HCT116 (cell line): ENCODE data around the gene BRMS1L. TPM values are rescaled to one million over a fixed set of nuclear protein-coding genes. Genes with fewer than 3 reads are reported as not detected.

Source experiments
- ATAC-seq: fragments of 200-7000 bp; cut with Tn5 transposase; 2 replicates; pipeline ENCODE4 v1.9.1; 2020; ENCODE audit warnings: mild to moderate bottlenecking, moderate library complexity
- BruUV-seq: library from RNA; stranded (reverse); fragments of 400-500 nt; replicated peaks from 2 replicates; lab custom pipeline; 2021; lab: Mats Ljungman, UMichigan
- CTCF ChIA-PET: fragments of 300-600 bp; sonication (Branson Sonifier 250); formaldehyde crosslinking; loops from one replicate; lab custom pipeline; 2021; ENCODE audit warnings: antibody characterized with exemption; lab: Charles Lee
- POLR2A ChIA-PET: fragments of 300-600, 350-600 bp; sonication (Branson Sonifier 250); formaldehyde crosslinking; loops from one replicate; lab custom pipeline; 2021; ENCODE audit warnings: antibody characterized with exemption; lab: Charles Lee
- RAD21 ChIA-PET, 2 experiments: fragments of 300-600 bp; sonication (Branson Sonifier 250); formaldehyde crosslinking; loops; one replicate each; lab custom pipeline; 2023; ENCODE audit warnings: low total read pairs in 2 of 2; ENCODE audit not compliant: uncharacterized antibody in 2 of 2, unreplicated experiment in 2 of 2, low non-redundant PET in 1 of 2; lab: Charles Lee
- DNase-seq: peaks from one replicate; pipeline ENCODE4 v3.0.0-alpha.2; 2010; ENCODE audit warnings: low read depth, low spot score
- H2AFZ ChIP-seq: fragments of 200-600 bp; shearing (Covaris generic), sonication (generic); 2 replicates; pipeline ENCODE4 v1.6.1; 2017; ENCODE audit warnings: low read depth, mixed run types, mixed read lengths, antibody characterized with exemption, low read length; ENCODE audit not compliant: poor library complexity, severe bottlenecking
- H3K27ac ChIP-seq: 2 replicates; pipeline ENCODE4 v1.5.1; 2012; ENCODE audit warnings: low read depth, low read length
- H3K27me3 ChIP-seq: fragments of 200-600 bp; sonication (generic); 2 replicates; pipeline ENCODE4 v1.6.1; 2016; ENCODE audit warnings: mixed run types, low read length, mixed read lengths; ENCODE audit not compliant: insufficient read depth
- H3K36me3 ChIP-seq, 2 experiments: fragments of 200-500 bp in 1 of 2; fragments of 200-600 bp in 1 of 2; sonication (Bioruptor generic) in 1 of 2; sonication (generic) in 1 of 2; 2 replicates each; pipeline versions ENCODE4 v1.5.1 to v1.6.1; 2014 to 2016; ENCODE audit warnings: low read length in 2 of 2, inconsistent platforms in 1 of 2, mixed read lengths in 1 of 2, mixed run types in 1 of 2; ENCODE audit not compliant: insufficient read depth in 2 of 2, control insufficient read depth in 1 of 2
- H3K4me1 ChIP-seq, 2 experiments: fragments of 200-600 bp in 1 of 2; sonication (generic) in 1 of 2; 2 replicates each; pipeline versions ENCODE4 v1.5.1 to v1.6.1; 2012 to 2017; ENCODE audit warnings: low read length in 2 of 2, inconsistent platforms in 1 of 2, mild to moderate bottlenecking in 1 of 2, mixed read lengths in 1 of 2, mixed run types in 1 of 2, moderate library complexity in 1 of 2; ENCODE audit not compliant: insufficient read depth in 2 of 2, control insufficient read depth in 1 of 2
- H3K4me2 ChIP-seq: fragments of 200-600 bp; sonication (generic); 2 replicates; pipeline ENCODE4 v1.6.1; 2017; ENCODE audit warnings: mixed run types, low read length, mixed read lengths
- H3K4me3 ChIP-seq, 2 experiments: fragments of 200-600 bp in 1 of 2; sonication (generic) in 1 of 2; replicated peaks in 1 of 2; 2 replicates each; pipeline ENCODE4 v1.5.1; 2011 to 2016; ENCODE audit warnings: low read length in 2 of 2, control low read depth in 1 of 2, low read depth in 1 of 2, mild to moderate bottlenecking in 1 of 2, mixed read lengths in 1 of 2, mixed run types in 1 of 2
- H3K79me2 ChIP-seq: fragments of 200-600 bp; sonication (generic); 2 replicates; pipeline ENCODE4 v1.6.1; 2017; ENCODE audit warnings: mild to moderate bottlenecking, mixed run types, low read length, moderate library complexity, mixed read lengths; ENCODE audit not compliant: insufficient read depth
- H3K9ac ChIP-seq: fragments of 200-600 bp; sonication (generic); 2 replicates; pipeline ENCODE4 v1.6.1; 2016; ENCODE audit warnings: low read length, mixed read lengths
- H3K9me2 ChIP-seq: fragments of 200-600 bp; sonication (generic), shearing (Covaris generic); 2 replicates; pipeline ENCODE4 v1.6.1; 2017; ENCODE audit warnings: mixed run types, mild to moderate bottlenecking, moderate library complexity; ENCODE audit not compliant: insufficient read depth
- H3K9me3 ChIP-seq, 2 experiments: fragments of 200-500 bp in 1 of 2; fragments of 200-600 bp in 1 of 2; sonication (Bioruptor generic) in 1 of 2; sonication (generic) in 1 of 2; 2 replicates each; pipeline ENCODE4 v1.6.1; 2014 to 2017; ENCODE audit warnings: low read length in 2 of 2, mixed read lengths in 2 of 2, inconsistent platforms in 1 of 2, low read depth in 1 of 2, mild to moderate bottlenecking in 1 of 2, mixed run types in 1 of 2, moderate library complexity in 1 of 2; ENCODE audit not compliant: control insufficient read depth in 1 of 2, insufficient read depth in 1 of 2
- H4K20me1 ChIP-seq: fragments of 200-600 bp; sonication (generic), shearing (Covaris generic); 2 replicates; pipeline ENCODE4 v1.6.1; 2017; ENCODE audit warnings: mixed run types, mild to moderate bottlenecking, moderate library complexity; ENCODE audit not compliant: insufficient read depth
- CBX3 ChIP-seq: IDR thresholded peaks from 2 replicates; pipeline ENCODE4 v1.6.1; 2012; ENCODE audit warnings: low read depth
- CEBPB ChIP-seq: IDR thresholded peaks from 2 replicates; pipeline ENCODE4 v1.6.1; 2012; ENCODE audit warnings: low read depth
- EZH2 ChIP-seq: fragments of 200-600 bp; sonication (generic); IDR thresholded peaks from 2 replicates; pipeline ENCODE4 v1.6.1; 2017; ENCODE audit warnings: antibody characterized with exemption, mixed run types
- EZH2phosphoT487 ChIP-seq: fragments of 200-600 bp; IDR thresholded peaks from 2 replicates; pipeline ENCODE4 v1.6.1; 2018; ENCODE audit warnings: antibody characterized with exemption, borderline replicate concordance
- FOSL1 ChIP-seq: IDR thresholded peaks from 2 replicates; pipeline ENCODE4 v1.6.1; 2012; ENCODE audit warnings: low read depth
- JUND ChIP-seq: IDR thresholded peaks from 2 replicates; pipeline ENCODE4 v1.6.1; 2012
- MAX ChIP-seq: IDR thresholded peaks from 2 replicates; pipeline ENCODE4 v1.6.1; 2012
- RAD21 ChIP-seq: IDR thresholded peaks from 2 replicates; pipeline ENCODE4 v1.6.1; 2012; ENCODE audit warnings: low read depth, mild to moderate bottlenecking
- SIN3A ChIP-seq: IDR thresholded peaks from 2 replicates; pipeline ENCODE4 v1.6.1; 2012; ENCODE audit warnings: low read depth
- SRF ChIP-seq: IDR thresholded peaks from 2 replicates; pipeline ENCODE4 v1.6.1; 2012; ENCODE audit warnings: low read depth
- TCF7L2 ChIP-seq: IDR thresholded peaks from 2 replicates; pipeline ENCODE4 v1.7.0; 2011; ENCODE audit warnings: borderline replicate concordance, inconsistent platforms; ENCODE audit not compliant: insufficient read depth, insufficient read length; ENCODE audit errors: extremely low read depth
- ZFX ChIP-seq: fragments of 450-650 bp; IDR thresholded peaks from 2 replicates; pipeline ENCODE4 v1.6.1; 2017
- intact Hi-C: fragments of 100-400 bp; cut with micrococcal nuclease; formaldehyde crosslinking; loops from 2 replicates; pipeline ENCODE4 v1.10.0; 2022
- total RNA-seq: library from RNA; stranded (reverse); gene quantifications from one replicate; pipeline ENCODE4 v1.2.1, GENCODE V29; 2021; ENCODE audit not compliant: unreplicated experiment
- TF ChIP-seq, protein P1 (sequence below), 3 experiments: fragments of 200-600 bp in 1 of 3; sonication (generic) in 1 of 3; IDR thresholded peaks in 2 of 3; conservative IDR thresholded peaks in 1 of 3; 2 replicates each; pipeline ENCODE4 v1.5.1; 2012 to 2017; ENCODE audit warnings: low read depth in 2 of 3, low read length in 2 of 3, antibody characterized with exemption in 1 of 3, borderline replicate concordance in 1 of 3, control low read depth in 1 of 3, mild to moderate bottlenecking in 1 of 3, mixed read lengths in 1 of 3, mixed run types in 1 of 3, moderate library complexity in 1 of 3; ENCODE audit not compliant: insufficient read depth in 1 of 3
- TF ChIP-seq, protein P2 (sequence below): IDR thresholded peaks from 2 replicates; pipeline ENCODE4 v1.6.1; 2012; ENCODE audit warnings: low read depth
- TF ChIP-seq, protein P3 (sequence below): IDR thresholded peaks from 2 replicates; pipeline ENCODE4 v1.6.1; 2012

BRMS1L gene
- total RNA-seq, 1 experiment from 2014 or later, result 6.2 TPM

- BruUV-seq, result no TSS peak
- intact Hi-C loops, result loop anchor here (2.0 to 10.0 kb wide), 3 partner anchors 189 to 1275 kb away; no protein-coding TSS in a partner anchor
- Histone ChIP-seq H3K36me3 (no peaks in the 10 kb centered on the region), H3K9me2 (no peaks in the 10 kb centered on the region), H3K9ac (no peak overlapping the region), H2AFZ (no peak overlapping the region), H3K27ac (no peak overlapping the region), H3K4me1 (peaks cover 13 to 14% of the 10 kb centered on the region in 2 experiments), H3K4me3 (no peak overlapping the region), H3K4me2 (no peak overlapping the region), H3K79me2 (no peaks in the 10 kb centered on the region), H3K9me3 (no peaks in the 10 kb centered on the region), H4K20me1 (no peaks in the 10 kb centered on the region), H3K27me3 (no peaks in the 10 kb centered on the region)
- TF ChIP-seq, protein P1, sequence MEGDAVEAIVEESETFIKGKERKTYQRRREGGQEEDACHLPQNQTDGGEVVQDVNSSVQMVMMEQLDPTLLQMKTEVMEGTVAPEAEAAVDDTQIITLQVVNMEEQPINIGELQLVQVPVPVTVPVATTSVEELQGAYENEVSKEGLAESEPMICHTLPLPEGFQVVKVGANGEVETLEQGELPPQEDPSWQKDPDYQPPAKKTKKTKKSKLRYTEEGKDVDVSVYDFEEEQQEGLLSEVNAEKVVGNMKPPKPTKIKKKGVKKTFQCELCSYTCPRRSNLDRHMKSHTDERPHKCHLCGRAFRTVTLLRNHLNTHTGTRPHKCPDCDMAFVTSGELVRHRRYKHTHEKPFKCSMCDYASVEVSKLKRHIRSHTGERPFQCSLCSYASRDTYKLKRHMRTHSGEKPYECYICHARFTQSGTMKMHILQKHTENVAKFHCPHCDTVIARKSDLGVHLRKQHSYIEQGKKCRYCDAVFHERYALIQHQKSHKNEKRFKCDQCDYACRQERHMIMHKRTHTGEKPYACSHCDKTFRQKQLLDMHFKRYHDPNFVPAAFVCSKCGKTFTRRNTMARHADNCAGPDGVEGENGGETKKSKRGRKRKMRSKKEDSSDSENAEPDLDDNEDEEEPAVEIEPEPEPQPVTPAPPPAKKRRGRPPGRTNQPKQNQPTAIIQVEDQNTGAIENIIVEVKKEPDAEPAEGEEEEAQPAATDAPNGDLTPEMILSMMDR (IDR thresholded peaks at IDR 0.05 in 2 of 3, conservative IDR thresholded peaks at IDR 0.05 in 1 of 3; ENCODE audit: borderline replicate concordance in 1 of 3, insufficient read depth in 1 of 3, low read depth in 2 of 3, low read length in 2 of 3), result peak; percentile 37 to 64 (median 50); a peak in 5 of 6 replicates
- TF ChIP-seq SIN3A (no peak), ZFX (no peak), RAD21 (peak; percentile 61)
- ChIA-PET CTCF (interaction anchor here (0.7 to 5.5 kb wide), 5 partner anchors 11 to 1271 kb away, joined by 3 to 62 read pairs (median 3); no protein-coding TSS in a partner anchor), RAD21 (no interaction called here), POLR2A (no interaction called here)
- ATAC-seq (peak; percentile 50; the same call in 1 of the 2 replicates), DNase-seq (peak; percentile 18)
Measured at GRCh38 chr14:35879654-35880249, 53.6 kb downstream of the BRMS1L start.

DNA sequence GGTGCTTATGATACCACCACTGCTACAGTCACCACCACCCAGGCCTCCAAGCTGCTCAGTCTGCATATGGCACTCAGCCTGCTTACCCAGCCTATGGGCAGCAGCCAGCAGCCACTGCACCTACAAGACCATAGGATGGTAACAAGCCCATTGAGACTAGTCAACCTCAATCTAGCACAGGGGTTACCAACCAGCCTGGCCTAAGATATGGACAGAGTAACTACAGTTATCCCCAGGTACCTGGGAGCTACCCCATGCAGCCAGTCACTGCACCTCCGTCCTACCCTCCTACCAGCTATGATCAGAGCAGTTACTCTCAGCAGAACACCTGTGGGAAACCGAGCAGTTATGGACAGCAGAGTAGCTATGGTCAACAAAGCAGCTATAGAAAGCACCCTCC, 55.1 kb downstream of the BRMS1L start:
- H3K4me3 ChIP-seq, result no peak overlapping the region
- peaks cover 13 to 14% of the 10 kb centered on the region in 2 experiments for H3K4me1 ChIP-seq
- ChIA-PET CTCF (interaction anchor here (5.5 kb wide), 1 partner anchor 188 kb away, joined by 62 read pairs; no protein-coding TSS in a partner anchor), POLR2A (no interaction called here), RAD21 (no interaction called here)
- no peaks in the 10 kb centered on the region for H3K27me3 ChIP-seq
- no peaks in the 10 kb centered on the region for H3K9me2 ChIP-seq
- H3K9me3 ChIP-seq, result no peaks in the 10 kb centered on the region
- no TSS peak for BruUV-seq
- no peaks in the 10 kb centered on the region for H3K36me3 ChIP-seq
- H3K27ac ChIP-seq, result no peak overlapping the region
- H2AFZ ChIP-seq, result no peak overlapping the region
- ATAC-seq (no peak), DNase-seq (no peak)
- H3K9ac ChIP-seq, result no peak overlapping the region
- no peaks in the 10 kb centered on the region for H4K20me1 ChIP-seq
- intact Hi-C loops, result loop anchor here (2.0 to 10.0 kb wide), 3 partner anchors 188 to 1274 kb away; no protein-coding TSS in a partner anchor
- no peak overlapping the region for H3K4me2 ChIP-seq
- H3K79me2 ChIP-seq, result no peaks in the 10 kb centered on the region
- no peak for TF ChIP-seq EZH2phosphoT487
- no peak for TF ChIP-seq CBX3
- TF ChIP-seq JUND, result no peak
- no peak for TF ChIP-seq FOSL1
- TF ChIP-seq MAX, result no peak
- no peak for TF ChIP-seq SIN3A
- no peak for TF ChIP-seq TCF7L2
- no peak for TF ChIP-seq EZH2
- no peak for TF ChIP-seq ZFX
- TF ChIP-seq, protein P2, sequence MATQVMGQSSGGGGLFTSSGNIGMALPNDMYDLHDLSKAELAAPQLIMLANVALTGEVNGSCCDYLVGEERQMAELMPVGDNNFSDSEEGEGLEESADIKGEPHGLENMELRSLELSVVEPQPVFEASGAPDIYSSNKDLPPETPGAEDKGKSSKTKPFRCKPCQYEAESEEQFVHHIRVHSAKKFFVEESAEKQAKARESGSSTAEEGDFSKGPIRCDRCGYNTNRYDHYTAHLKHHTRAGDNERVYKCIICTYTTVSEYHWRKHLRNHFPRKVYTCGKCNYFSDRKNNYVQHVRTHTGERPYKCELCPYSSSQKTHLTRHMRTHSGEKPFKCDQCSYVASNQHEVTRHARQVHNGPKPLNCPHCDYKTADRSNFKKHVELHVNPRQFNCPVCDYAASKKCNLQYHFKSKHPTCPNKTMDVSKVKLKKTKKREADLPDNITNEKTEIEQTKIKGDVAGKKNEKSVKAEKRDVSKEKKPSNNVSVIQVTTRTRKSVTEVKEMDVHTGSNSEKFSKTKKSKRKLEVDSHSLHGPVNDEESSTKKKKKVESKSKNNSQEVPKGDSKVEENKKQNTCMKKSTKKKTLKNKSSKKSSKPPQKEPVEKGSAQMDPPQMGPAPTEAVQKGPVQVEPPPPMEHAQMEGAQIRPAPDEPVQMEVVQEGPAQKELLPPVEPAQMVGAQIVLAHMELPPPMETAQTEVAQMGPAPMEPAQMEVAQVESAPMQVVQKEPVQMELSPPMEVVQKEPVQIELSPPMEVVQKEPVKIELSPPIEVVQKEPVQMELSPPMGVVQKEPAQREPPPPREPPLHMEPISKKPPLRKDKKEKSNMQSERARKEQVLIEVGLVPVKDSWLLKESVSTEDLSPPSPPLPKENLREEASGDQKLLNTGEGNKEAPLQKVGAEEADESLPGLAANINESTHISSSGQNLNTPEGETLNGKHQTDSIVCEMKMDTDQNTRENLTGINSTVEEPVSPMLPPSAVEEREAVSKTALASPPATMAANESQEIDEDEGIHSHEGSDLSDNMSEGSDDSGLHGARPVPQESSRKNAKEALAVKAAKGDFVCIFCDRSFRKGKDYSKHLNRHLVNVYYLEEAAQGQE, result no peak
- TF ChIP-seq, protein P3, sequence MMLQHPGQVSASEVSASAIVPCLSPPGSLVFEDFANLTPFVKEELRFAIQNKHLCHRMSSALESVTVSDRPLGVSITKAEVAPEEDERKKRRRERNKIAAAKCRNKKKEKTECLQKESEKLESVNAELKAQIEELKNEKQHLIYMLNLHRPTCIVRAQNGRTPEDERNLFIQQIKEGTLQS, result no peak
- no peak for TF ChIP-seq SRF
- no peak for TF ChIP-seq CEBPB
